Measurements from ENCODE around the gene ITFG1. TPM values are rescaled to one million over a fixed set of nuclear protein-coding genes. Genes with fewer than 3 reads are reported as not detected.

The ITFG1 gene
- total and polyA plus RNA-seq, 2 of the 13 experiments (the other 11 are each of a cell fraction or from before 2014, with no cell fraction given), result 74.5 to 150 TPM

DNA sequence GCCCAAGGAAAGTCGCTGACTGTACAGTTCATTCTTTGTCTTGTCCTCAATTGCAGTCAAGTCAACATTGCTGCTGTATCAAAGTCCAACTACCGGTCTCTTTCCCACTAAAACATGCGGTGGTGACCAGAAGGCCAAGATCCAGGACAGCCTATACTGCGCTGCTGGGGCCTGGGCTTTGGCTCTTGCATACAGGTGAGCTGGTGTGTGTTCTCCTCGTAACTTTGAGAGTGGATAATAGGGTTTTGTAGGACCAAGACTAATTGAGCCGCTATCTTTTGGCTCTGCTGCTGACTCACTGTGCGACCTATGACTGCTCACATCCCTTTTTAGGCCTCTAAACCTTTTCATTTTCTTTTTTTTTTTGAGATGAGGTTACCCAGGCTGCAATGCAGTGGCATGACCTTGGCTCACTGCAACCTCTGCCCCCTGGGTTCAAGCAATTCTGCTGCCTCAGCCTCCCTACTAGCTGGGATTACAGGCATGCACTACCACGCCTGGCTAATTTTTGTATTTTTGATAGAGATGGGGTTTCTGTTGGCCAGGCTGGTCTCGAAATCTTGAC lies 38.9 kb upstream of the ITFG1 start (continued):
- no peak for TF ChIP-seq ATM (IDR thresholded peaks at IDR 0.05; ENCODE audit: borderline replicate concordance)
- TF ChIP-seq, protein P1, sequence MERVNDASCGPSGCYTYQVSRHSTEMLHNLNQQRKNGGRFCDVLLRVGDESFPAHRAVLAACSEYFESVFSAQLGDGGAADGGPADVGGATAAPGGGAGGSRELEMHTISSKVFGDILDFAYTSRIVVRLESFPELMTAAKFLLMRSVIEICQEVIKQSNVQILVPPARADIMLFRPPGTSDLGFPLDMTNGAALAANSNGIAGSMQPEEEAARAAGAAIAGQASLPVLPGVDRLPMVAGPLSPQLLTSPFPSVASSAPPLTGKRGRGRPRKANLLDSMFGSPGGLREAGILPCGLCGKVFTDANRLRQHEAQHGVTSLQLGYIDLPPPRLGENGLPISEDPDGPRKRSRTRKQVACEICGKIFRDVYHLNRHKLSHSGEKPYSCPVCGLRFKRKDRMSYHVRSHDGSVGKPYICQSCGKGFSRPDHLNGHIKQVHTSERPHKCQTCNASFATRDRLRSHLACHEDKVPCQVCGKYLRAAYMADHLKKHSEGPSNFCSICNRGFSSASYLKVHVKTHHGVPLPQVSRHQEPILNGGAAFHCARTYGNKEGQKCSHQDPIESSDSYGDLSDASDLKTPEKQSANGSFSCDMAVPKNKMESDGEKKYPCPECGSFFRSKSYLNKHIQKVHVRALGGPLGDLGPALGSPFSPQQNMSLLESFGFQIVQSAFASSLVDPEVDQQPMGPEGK (CRISPR knock-in tag; IDR thresholded peaks at IDR 0.05), result peak; percentile 45; the same call in 1 of the 2 replicates
- no peak for TF ChIP-seq TBL1XR1 (IDR thresholded peaks at IDR 0.05; ENCODE audit: borderline replicate concordance, low read length, partially characterized antibody)
- TF ChIP-seq, protein P2, sequence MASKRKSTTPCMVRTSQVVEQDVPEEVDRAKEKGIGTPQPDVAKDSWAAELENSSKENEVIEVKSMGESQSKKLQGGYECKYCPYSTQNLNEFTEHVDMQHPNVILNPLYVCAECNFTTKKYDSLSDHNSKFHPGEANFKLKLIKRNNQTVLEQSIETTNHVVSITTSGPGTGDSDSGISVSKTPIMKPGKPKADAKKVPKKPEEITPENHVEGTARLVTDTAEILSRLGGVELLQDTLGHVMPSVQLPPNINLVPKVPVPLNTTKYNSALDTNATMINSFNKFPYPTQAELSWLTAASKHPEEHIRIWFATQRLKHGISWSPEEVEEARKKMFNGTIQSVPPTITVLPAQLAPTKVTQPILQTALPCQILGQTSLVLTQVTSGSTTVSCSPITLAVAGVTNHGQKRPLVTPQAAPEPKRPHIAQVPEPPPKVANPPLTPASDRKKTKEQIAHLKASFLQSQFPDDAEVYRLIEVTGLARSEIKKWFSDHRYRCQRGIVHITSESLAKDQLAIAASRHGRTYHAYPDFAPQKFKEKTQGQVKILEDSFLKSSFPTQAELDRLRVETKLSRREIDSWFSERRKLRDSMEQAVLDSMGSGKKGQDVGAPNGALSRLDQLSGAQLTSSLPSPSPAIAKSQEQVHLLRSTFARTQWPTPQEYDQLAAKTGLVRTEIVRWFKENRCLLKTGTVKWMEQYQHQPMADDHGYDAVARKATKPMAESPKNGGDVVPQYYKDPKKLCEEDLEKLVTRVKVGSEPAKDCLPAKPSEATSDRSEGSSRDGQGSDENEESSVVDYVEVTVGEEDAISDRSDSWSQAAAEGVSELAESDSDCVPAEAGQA (IDR thresholded peaks at IDR 0.05; ENCODE audit: low read depth), result no peak
- TF ChIP-seq, protein P2 (CRISPR knock-in tag; IDR thresholded peaks at IDR 0.05; ENCODE audit: borderline replicate concordance), result no peak
- no peak for TF ChIP-seq ZNF777 (CRISPR knock-in tag; IDR thresholded peaks at IDR 0.05)
- no peak for TF ChIP-seq NR3C1 (CRISPR knock-in tag; IDR thresholded peaks at IDR 0.05)
- TF ChIP-seq PHF5A (CRISPR knock-in tag; IDR thresholded peaks at IDR 0.05; ENCODE audit: low read depth, unreplicated experiment), result peak; percentile 84
- TF ChIP-seq, protein P3, sequence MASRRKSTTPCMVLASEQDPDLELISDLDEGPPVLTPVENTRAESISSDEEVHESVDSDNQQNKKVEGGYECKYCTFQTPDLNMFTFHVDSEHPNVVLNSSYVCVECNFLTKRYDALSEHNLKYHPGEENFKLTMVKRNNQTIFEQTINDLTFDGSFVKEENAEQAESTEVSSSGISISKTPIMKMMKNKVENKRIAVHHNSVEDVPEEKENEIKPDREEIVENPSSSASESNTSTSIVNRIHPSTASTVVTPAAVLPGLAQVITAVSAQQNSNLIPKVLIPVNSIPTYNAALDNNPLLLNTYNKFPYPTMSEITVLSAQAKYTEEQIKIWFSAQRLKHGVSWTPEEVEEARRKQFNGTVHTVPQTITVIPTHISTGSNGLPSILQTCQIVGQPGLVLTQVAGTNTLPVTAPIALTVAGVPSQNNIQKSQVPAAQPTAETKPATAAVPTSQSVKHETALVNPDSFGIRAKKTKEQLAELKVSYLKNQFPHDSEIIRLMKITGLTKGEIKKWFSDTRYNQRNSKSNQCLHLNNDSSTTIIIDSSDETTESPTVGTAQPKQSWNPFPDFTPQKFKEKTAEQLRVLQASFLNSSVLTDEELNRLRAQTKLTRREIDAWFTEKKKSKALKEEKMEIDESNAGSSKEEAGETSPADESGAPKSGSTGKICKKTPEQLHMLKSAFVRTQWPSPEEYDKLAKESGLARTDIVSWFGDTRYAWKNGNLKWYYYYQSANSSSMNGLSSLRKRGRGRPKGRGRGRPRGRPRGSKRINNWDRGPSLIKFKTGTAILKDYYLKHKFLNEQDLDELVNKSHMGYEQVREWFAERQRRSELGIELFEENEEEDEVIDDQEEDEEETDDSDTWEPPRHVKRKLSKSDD (CRISPR knock-in tag; IDR thresholded peaks at IDR 0.05; ENCODE audit: low read depth), result no peak
- no peak for TF ChIP-seq NR1H2 (CRISPR knock-in tag; IDR thresholded peaks at IDR 0.05; ENCODE audit: borderline replicate concordance, low read depth)
- TF ChIP-seq ZNF12 (CRISPR knock-in tag; IDR thresholded peaks at IDR 0.05), result peak; percentile 83; the same call in 1 of the 2 replicates
- 0 out of 2 replicates have a peak, but pooled peaks have one; percentile 3 for TF ChIP-seq ZNF557 (CRISPR knock-in tag; IDR thresholded peaks at IDR 0.05)
- TF ChIP-seq, protein P4, sequence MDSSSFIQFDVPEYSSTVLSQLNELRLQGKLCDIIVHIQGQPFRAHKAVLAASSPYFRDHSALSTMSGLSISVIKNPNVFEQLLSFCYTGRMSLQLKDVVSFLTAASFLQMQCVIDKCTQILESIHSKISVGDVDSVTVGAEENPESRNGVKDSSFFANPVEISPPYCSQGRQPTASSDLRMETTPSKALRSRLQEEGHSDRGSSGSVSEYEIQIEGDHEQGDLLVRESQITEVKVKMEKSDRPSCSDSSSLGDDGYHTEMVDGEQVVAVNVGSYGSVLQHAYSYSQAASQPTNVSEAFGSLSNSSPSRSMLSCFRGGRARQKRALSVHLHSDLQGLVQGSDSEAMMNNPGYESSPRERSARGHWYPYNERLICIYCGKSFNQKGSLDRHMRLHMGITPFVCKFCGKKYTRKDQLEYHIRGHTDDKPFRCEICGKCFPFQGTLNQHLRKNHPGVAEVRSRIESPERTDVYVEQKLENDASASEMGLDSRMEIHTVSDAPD (CRISPR knock-in tag; IDR thresholded peaks at IDR 0.05), result peak; percentile 81; the same call in 1 of the 2 replicates

All from HepG2 (cell line).